GM12891 (cell line): ENCODE results near the gene TMEM135.

ENCODE experiments used
- PAX5 ChIP-seq: IDR thresholded peaks from 2 replicates; pipeline ENCODE4 v1.6.1; 2011; ENCODE audit warnings: low read length, moderate library complexity, mild to moderate bottlenecking; ENCODE audit not compliant: insufficient read depth, severe bottlenecking
- POLR2A ChIP-seq: IDR thresholded peaks from 2 replicates; pipeline ENCODE4 v1.6.1; 2011; ENCODE audit warnings: low read depth, low read length, control low read depth
- POLR2AphosphoS5 ChIP-seq: IDR thresholded peaks from 2 replicates; pipeline ENCODE4 v1.6.1; 2011; ENCODE audit warnings: low read depth, low read length, control low read depth
- TAF1 ChIP-seq: IDR thresholded peaks from 2 replicates; pipeline ENCODE4 v1.6.1; 2011; ENCODE audit warnings: low read depth, low read length, control low read depth

DNA sequence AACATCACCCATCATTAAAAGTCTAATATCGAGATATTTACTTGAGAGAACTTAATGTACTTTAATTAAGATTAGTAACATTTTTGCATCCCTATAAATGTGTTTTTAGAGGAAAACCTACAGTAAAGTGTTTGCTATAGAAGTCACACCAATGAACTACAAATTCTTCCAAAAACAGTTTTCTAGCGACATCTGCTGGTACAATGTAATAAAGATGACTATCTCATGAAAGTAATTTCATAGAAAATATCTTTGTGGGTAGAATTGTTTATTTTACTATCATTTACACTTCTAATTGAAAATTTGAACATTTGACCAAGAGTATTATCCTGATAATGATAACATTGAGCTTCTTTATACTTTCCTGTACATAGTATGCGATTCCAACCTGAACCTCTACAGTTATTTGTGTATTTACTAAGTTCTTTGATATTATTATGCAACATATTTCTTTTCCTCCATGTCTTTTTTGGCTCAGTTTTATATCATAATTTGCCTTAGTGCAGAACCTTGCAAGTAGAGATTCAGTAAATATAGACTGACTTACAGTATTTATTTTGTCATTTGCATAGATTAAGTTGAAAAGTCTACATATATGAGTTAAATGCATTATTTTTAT, 252.7 kb downstream of the TMEM135 start:
- no peak for TF ChIP-seq POLR2AphosphoS5
- TF ChIP-seq POLR2A: no peak
- no peak for TF ChIP-seq TAF1
- TF ChIP-seq PAX5: no peak
